CD4-positive, alpha-beta T cell treated with Interleukin-4 for 4 hours (primary cell): ENCODE results near the gene PLA2G5.
"Not testable (repeated sequence)": the region's sequence is repeated elsewhere in the genome, so short reads cannot be mapped to it uniquely, and the experiment has no call there.

ENCODE experiments used
- DNase-seq: peaks from one replicate; pipeline ENCODE4 v3.0.0-alpha.2; 2020

The PLA2G5 gene

GRCh38 chr1:20123722-20124455, 53.9 kb downstream of the PLA2G5 start:
- DNase-seq = no peak

GRCh38 chr1:20124456-20125057, 54.6 kb downstream of the PLA2G5 start:
- DNase-seq = no peak

- no peak for DNase-seq
Observed at GRCh38 chr1:20125100-20125499, 55.1 kb downstream of the PLA2G5 start.

DNA sequence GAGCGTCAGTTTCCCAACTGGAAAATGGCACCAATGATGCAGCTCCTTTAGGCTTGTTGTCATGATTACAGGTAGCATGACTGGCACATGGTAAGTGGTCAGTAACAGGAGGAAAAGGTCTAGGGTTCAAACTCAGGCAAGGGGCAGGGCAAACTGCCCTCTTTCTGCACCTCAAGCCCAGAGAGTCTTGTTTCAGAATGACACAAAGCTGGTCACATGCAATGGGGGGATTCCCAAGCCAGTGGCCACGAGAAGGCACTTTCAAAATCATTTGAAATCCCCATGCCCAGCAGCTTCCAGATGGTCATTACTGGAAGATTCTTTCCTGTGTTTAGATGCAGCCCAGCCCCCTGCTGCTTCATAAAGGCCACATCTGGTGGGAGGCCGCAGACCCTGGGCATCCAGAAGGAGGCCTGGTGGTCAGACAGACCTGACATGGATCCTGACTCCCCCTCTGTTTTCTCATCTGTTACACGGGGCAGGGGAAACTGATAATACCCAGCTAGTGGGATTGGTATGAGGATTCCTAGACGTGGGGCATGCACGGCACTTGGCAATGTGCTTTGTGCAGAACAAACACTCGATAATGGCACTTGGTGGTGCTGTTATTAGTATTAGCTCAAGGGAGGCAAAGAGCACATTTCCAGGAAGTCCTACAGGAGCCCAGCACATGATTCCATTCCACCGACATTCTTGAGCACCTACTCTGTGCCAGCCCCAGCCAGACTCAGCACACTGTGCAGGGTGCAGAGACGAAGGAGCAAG, 56.2 kb downstream of the PLA2G5 start:
- DNase-seq = no peak

DNA sequence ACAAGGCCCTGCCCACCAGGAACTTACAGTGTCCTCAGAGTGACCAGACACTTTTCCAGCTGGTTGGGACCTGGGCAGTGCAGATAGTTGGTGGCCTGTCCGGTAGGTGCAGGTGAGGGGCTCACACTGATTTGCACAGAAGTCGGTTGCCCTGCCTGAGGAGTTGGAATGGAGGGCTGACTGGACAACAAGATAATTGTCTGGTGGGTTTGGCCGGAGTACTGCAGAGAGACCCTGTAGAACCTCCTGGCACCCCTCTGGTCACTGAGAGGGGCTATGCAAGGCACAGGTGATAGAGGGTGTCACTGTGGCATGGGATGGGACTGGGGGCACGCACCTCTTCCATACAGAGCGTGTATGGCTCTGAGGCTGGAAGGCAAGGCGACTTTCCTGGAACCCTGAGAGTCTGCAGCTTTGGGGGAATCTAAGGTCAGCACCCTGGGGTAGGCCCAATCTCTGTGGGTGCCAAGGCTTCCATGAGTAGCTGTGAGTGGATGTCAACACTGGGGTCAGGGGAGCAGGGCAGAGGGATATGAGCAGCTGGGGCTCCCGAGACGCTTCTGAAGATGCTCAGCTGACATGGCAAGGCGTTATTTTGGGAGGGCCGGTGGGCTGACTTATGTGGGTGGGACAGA, 56.9 kb downstream of the PLA2G5 start:
- no peak for DNase-seq

DNA sequence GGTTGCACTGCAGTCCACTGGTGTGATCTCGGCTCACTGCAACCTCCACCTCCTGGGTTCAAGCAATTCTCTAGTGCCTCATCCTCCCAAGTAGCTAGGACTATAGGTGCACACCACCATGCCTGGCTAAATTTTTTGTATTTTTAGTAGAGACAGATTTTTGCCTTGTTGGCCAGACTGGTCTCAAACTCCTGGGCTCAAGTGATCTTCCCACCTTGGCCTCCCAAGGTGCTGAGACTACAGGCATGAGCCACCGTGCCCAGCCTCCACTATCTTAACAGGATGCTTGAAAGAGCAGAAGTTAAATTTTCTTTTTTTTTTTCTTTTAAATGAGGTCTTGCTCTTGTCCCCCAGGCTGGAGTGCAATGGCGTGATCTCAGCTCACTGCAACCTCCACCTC, 60.5 kb downstream of the PLA2G5 start:
- not testable (repeated sequence) for DNase-seq

DNA sequence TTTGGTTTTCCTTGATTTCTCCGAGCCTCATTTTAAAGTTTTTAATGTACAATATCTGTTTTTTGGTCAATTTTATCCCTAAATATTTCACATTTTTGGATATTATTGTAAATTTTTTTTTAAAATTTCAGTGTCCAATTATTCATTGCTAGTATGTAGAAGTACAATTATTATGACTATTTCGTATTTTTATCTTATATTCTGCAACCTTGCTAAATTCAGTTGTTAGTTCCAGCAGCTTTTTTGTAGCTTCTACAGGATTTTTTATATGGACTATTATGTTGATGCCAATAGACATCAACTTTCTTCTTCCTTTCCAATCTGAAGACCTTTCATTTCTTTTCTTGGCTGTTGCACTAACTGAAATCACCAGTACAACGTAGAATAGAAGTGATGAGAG, 65.0 kb downstream of the PLA2G5 start:
- no peak for DNase-seq

- DNase-seq = no peak
Observed at GRCh38 chr1:20136249-20136648, 66.3 kb downstream of the PLA2G5 start.

DNA sequence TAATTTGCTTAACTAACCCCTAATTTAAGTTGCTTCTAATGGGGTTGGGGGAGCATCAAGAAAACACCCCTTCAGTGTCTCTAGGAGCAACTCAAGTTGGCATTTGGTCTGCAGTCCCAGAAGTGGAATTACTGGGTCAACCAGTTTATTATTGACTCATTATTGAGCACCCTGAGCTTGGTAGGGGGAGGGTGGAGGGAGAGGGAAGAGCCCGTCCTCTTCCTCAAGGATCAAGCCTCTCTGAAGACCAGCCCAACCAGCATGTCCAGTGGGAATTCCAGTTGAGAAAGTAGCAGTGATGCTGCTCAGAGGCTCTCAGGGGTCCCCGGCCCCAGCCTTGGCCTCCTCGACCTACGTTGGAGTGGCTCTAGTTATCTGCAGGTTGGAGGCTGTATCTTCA, 67.1 kb downstream of the PLA2G5 start:
- no peak for DNase-seq

GRCh38 chr1:20137604-20138003, 67.6 kb downstream of the PLA2G5 start:
- DNase-seq = no peak

- no peak for DNase-seq
Observed at GRCh38 chr1:20138346-20138745, 68.4 kb downstream of the PLA2G5 start.

- DNase-seq = no peak
Observed at GRCh38 chr1:20138961-20139550, 69.1 kb downstream of the PLA2G5 start, which contains the start of gene PLA2G2F. TSS of gene PLA2G2F (plus strand) at chr1:20139323. CDS start at chr1:20139428, 105 bp downstream.

DNA sequence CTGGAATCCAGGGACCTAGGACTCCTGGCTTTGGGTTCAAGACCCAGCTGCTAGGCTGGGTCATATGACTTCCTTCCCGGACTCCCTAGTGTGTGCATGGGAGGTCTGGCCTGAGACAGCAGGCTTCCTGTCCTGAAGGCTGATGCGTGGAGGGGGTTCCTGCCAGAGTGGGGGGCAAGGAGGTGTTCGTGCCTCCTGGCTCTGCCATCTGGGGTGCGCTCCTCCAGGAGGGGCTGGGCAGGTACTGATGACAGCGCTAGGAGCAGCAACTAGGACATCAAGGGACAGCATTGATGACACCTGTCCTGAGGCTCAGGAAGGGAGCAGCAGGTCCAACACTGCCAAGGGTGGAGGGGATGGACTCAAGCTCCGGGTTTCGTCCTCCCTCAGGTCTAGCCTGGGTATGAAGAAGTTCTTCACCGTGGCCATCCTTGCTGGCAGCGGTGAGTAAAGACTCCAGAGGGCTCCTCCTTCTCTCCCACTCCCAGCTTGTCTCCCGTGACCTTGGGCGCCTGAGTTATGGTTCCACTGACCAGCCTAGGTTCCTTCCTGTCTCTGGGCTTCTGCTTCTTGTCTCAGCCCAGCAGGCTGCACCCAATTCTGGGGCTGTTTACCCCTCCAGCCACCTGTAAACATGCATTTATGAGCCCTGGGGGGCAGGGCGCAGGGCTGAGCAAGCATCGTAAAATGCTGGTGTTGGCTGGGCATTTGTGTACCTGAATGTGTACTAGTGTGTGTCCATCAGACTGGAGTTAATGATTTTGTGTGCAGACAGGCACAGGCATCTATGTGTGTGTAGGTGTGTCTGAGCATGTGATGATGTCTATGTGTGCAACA, 70.0 kb downstream of the PLA2G5 start:
- DNase-seq = no peak

- DNase-seq = no peak
Observed at GRCh38 chr1:20141001-20141400, 71.0 kb downstream of the PLA2G5 start.

DNA sequence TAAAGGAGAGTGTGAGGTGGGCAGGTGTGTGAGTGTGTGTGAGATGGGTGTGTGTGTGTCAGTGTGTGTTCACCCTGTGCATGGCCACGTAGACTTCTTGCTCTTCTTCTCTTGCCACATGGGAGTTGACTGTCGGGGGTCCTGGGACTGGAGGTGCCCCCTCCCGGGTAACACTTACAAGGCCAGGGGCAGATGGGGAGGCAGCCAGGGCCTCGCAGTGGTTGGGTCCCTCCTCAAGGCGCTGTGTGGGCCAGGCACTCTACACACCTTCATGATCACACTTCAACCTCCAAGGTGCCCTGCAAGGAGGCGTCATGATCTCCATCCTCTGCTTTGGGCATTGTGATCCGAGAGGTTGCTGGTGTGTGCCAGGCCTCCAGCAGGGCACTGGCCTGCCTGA, 71.5 kb downstream of the PLA2G5 start:
- DNase-seq = no peak
